GM10266 (cell line): ENCODE data around the gene ANKRD24.
"Not testable (repeated sequence)": the region's sequence is repeated elsewhere in the genome, so short reads cannot be mapped to it uniquely, and the experiment has no call there.

Experiments
- DNase-seq: peaks from one replicate; pipeline ENCODE4 v3.0.0; 2012; ENCODE audit errors: extremely low spot score
- CTCF ChIP-seq: IDR thresholded peaks from 2 replicates; pipeline ENCODE4 v1.5.1; 2012; ENCODE audit warnings: mild to moderate bottlenecking, low read depth; ENCODE audit not compliant: control insufficient read depth, insufficient read depth; ENCODE audit errors: missing control alignments

The ANKRD24 gene

DNA sequence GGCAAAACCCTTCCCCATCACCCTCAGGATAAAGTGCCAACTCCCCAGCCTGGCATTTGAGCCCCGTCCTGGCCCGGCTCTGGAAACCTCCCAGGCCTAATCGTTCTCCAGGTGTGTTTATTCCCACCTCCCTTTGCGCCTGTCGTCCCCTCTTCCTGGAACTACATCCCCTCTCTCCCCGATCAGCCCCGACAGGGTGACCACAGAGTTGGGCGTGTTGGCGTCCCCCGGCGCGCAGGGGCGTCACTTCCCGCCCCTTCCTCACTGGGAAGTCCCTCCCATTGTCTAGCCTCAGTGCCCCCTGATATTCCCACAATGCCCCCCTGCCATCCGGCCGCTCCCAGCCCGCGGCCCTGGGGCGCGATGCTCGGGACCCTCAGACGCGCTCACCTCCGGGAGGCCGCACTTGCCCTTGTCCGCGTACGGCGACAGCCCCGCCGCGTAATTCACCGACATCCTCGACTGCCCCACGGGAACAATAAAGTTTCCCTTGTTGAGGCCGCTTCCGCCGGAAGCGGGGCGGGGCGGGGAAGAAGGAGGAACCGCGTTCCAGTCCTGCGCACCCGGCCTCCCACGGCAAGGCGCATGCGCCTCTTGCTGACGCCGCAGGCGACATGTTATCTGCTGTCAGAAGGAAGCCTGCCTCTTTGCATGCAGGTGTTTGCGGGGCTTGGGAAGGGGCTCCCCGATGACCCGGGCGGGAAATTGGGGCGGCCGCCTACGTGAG is at the start of gene ANKRD24, which contains the start of gene SIRT6:
ANKRD24 (plus strand) TSS at position 606 of the 727 bp plus-strand sequence. CDS start 3,737 bp downstream, outside the sequence.
SIRT6 (minus strand) TSS at position 480 of the 727 bp plus-strand sequence; CDS start at position 456, 24 bp downstream.
- TF ChIP-seq CTCF = no peak
- peak; percentile 99 for DNase-seq

- no peak for TF ChIP-seq CTCF
- DNase-seq = no peak
Observed at GRCh38 chr19:4134351-4134750, 48.1 kb upstream of the ANKRD24 start.

- not testable (repeated sequence) for DNase-seq
Observed at GRCh38 chr19:4135386-4135785, 47.1 kb upstream of the ANKRD24 start.

DNA sequence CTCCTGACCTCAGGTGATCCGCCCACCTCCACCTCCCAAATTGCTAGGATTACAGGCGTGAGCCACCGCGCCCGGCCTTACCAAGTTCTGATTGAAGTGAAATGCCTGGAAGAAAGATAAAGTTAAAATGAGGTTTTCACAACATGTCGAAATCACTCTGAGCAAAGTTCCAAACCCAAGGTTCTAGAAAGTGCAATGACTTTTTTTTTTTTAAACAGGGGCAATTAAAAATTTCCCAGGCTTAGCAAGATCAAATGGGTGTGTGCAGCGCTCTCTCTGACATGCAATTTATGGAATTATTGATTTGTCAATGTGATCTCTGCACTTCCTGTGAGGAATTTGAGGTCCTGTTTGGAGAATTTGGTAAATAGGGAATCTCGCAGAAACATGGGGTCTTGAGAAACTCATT is 45.8 kb upstream of the ANKRD24 start:
- no peak for TF ChIP-seq CTCF
- no peak for DNase-seq

DNA sequence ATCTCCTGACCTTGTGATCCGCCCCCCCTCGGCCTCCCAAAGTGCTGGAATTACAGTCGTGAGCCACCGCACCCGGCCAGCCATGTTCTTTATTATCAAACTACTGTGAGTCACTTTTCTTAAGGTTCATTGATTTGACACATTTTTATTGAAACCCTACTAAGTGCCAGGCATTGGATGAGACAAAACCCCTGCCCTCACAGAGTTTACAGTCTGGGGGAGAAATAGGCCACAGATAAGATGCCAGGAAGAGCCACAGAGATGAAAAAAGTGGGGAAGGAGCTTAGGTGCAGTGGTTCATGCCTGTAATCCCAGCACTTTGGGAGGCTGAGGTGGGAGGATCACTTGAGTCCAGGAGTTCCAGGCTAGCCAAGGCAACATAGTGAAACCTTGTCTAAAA is 44.0 kb upstream of the ANKRD24 start:
- no peak for DNase-seq
- no peak for TF ChIP-seq CTCF

DNA sequence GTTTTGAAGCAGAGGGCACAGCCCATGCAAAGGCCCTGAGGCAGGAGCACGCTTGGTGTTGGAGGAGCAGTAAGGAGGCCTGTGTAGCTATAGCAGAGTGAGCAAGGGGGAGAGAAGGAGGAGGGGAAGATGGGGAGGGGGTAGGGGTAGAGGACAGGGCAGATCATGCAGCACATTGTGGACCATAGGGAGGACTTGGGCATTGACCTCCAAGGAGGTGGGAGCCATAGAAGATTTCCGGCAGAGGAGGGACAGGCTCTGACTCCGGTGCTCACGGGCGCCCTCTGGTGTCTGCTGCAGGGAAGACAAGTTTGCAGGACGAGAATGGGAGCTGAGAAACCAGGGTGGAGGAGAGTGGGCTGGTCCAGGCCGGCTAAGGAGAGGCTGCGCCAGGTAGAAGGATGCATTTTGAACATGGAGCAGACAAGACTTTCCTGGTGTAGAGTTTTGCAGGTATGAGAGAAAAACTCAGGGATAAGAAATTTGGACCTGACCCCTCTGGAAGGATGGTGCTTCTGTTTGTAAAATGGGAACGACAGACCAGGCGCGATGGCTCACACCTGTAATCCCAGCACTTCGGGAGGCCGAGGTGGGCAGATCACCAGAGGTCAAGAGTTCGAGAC is 42.8 kb upstream of the ANKRD24 start:
- peak; percentile 85 for DNase-seq
- peak; percentile 91 for TF ChIP-seq CTCF

GRCh38 chr19:4140237-4140711 is 42.2 kb upstream of the ANKRD24 start:
- TF ChIP-seq CTCF = peak; percentile 61
- peak; percentile 71 for DNase-seq

DNA sequence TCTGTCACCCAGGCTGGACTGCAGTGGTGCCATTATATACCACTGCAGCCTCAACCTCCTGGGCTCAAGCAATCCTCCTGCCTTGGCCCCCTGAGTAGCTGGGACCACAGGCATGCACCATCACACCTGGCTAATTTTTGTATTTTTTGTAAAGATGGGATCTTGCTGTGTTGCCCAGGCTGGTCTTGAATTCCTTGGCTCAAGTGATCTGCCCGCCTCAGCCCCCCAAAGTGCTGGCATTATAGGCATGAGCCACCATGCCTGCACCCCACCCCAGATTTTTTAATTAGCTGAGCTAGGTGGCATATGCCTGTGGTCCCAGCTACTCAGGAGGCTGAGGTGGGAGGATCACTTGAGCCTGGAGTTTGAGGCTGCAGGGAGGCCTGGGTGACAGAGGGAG is 39.6 kb upstream of the ANKRD24 start:
- not testable (repeated sequence) for DNase-seq
